Left renal cortex interstitium (tissue), 4 donors: ENCODE results near the gene ZBTB46. TPM values are rescaled to one million over a fixed set of nuclear protein-coding genes. Genes with fewer than 3 reads are reported as not detected.
A peak's percentile ranks its signal among the peaks of the same experiment; 100 is the strongest.
"Not testable (repeated sequence)": the region's sequence is repeated elsewhere in the genome, so short reads cannot be mapped to it uniquely, and the experiment has no call there.

Experiments used
- DNase-seq, 4 donors: peaks; one replicate each; pipeline ENCODE4 v3.0.0-alpha.2; 2013; ENCODE audit warnings: low read depth in 4 of 4, low spot score in 2 of 4, missing footprints in 1 of 4
- polyA plus RNA-seq, 4 donors: library from polyadenylated mRNA; unstranded; fragments of 120-200 nt; gene quantifications; one replicate each; pipeline ENCODE4 v1.2.1, GENCODE V29; 2013; ENCODE audit not compliant: insufficient read length in 4 of 4

ZBTB46 gene, protein sequence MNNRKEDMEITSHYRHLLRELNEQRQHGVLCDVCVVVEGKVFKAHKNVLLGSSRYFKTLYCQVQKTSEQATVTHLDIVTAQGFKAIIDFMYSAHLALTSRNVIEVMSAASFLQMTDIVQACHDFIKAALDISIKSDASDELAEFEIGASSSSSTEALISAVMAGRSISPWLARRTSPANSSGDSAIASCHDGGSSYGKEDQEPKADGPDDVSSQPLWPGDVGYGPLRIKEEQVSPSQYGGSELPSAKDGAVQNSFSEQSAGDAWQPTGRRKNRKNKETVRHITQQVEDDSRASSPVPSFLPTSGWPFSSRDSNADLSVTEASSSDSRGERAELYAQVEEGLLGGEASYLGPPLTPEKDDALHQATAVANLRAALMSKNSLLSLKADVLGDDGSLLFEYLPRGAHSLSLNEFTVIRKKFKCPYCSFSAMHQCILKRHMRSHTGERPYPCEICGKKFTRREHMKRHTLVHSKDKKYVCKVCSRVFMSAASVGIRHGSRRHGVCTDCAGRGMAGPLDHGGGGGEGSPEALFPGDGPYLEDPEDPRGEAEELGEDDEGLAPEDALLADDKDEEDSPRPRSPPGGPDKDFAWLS
- 10 to 100 TPM; 13.9 to 25.7 (median 20.6) TPM for polyA plus RNA-seq

DNA sequence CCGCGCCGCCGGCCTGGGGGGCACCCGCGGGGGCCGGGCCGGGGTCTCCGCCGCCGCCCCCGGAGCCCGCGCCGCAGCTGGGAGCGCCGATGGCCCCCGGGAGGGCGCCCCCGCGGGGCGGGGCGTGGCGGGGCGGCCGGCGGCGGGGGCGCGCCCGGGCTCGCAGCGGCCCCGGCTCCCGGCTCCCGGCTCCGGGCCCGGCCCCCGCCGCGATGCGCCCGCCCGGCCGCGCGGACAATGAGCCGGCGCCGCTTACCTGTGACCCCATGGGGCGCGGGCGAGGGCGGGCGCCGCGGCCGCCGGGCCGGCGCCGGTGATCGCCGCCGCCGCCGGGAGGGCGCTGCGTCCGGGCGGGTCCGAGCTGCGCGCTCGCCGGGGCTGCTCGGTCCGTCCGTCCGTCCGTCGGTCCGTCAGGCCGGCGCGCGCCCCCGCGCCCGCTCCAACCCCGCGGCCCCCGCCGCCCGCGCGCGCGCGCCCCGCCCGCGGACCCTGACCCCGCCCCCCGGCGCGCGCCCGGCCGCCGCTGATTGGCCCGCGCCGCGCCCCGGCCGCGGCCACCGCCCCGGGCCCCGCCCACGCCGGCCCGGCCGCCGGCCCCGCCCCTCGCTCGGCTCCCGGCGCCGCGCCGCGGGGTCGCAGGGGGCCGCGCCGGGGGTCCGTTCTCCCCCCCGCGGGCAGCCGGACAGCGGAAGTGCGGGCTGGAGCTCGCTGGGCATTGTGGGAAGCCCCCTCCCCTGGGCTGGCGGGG is at the start of gene ZBTB46:
Gene ZBTB46 (minus strand): TSS at position 424 of the 748 bp plus-strand sequence. CDS start 40,507 bp downstream, outside the sequence.
- no peak for DNase-seq

DNA sequence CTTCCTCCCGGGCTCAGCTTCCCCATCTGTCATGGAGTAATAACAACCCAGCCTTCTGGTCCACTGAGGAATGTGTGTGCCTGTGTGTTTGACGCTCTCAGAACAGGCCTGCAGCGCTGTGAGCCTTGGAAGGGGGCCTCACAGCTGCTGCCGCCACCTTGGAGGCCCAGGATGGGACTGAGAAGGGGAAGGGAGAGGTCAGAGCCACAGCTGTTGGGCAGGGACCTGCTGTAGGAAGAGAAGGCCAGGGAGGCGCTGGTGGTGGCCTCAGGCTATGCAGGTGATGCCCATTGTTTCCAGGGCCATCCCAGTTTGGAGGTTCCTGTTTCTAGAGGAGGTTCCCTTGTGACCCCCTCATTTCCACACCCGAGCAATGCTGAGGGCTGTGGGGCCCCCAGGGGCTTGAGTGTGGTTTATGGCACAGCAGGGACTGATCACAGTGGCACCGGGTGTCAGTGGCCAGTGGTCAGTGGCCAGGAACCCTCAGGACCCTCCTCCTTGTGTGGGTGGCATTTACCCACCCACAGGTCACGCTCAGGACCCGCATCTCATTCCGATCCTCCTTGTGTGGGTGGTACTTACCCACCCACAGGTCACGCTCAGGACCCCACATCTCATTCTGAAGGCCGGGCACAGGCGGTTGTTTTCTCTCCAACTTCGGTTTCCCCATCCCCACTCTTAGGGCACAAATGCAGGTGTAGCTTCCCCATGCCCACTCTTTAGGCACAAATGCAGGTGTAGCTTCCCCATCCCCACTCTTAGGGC is 48.0 kb upstream of the ZBTB46 start:
- DNase-seq = no peak

DNA sequence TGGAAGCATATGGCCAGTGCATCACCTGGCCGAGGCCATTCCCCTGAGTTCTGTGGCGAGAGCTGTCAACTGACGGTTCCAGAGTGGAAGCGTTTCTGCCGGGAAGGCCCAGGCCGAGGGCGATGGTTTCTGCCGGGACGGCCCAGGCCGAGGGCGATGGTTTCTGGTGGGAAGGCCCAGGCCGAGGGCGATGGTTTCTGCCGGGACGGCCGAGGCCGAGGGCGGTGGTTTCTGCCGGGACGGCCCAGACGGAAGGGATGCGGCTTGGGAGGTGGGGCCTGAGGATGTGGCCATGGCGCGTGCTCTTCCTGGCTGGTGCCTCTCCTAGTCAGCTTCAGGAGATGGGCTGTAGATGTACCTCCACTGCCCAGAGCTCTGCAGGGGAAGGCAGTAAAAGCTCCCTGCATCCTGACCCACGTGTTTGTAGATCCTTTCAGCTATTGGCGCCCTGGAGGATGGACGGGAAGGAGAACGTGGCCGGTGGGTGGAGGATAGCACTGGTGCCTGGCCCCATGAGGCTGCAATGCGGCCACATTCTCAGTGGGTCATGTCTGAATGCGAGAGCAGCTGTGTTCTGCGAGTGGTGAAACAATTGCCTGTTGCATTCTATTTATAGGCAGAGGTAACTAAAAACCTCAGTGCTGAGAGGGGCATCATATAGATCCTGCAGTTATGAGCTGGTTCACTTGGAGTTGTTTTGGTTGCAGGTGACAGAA is 46.8 kb upstream of the ZBTB46 start:
- DNase-seq = no peak

DNA sequence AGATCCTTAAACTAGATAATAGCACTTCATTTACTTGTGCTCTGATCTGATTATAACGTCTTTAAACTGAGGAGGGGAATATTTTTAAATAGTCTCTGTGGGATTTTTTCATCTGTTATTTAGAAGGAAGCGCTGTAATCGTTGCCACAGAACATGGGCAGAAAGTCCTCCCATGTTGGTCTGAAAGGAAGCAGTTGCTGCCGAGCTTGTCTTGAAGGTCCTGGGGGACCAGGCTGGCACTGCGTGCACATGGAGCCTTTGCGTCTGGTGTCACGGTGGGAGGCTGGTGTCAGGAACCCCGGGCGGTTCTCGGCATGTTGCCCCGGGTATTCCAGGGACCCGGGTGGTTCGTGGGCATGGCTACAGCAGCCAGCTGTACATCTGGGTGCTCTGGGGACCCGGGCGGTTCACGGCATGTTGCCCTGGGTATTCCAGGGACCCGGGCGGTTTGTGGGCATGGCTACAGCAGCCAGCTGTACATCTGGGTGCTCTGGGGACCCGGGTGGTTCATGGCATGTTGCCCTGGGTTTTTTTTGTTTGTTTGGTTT is 45.5 kb upstream of the ZBTB46 start:
- DNase-seq = no peak

DNA sequence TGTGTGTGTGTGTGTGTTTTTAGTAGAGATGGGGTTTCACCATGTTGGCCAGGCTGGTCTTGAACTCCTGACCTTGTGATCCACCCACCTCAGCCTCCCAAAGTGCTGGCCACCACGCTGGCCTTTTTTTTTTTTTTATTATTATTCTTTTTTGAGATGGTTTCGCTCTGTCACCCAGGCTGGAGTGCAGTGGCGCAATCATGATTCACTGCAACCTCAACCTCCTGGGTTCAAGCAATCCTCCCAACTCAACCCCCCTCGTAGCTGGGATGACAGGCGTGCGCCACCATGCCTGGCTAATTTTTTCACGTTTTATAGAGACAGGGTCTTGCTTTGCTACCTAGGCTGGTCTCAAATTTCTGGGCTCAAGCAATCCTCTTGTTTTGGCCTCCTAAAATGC is 43.2 kb upstream of the ZBTB46 start:
- DNase-seq = not testable (repeated sequence)

DNA sequence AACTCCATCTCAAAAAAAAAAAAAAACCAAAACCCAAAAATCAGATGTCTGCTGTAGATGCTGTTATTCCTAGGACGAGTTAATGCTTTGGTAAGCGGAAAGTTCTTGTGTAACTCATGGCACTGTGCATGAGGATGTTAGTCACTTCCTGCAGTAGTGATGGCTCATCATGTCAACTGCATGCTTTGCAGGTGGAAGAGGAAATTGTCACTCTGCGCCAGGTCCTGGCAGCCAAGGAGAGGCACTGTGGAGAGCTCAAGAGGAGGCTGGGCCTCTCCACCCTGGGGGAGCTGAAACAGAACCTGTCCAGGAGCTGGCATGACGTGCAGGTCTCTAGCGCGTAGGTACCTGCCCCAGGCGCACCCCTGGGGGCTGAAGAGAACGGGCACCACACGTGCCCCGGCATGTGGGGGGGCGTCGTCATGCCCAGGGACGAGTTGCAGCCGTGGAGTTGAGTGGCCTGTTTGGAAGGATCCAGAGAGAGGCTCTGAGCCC is 42.5 kb upstream of the ZBTB46 start:
- no peak for DNase-seq

DNA sequence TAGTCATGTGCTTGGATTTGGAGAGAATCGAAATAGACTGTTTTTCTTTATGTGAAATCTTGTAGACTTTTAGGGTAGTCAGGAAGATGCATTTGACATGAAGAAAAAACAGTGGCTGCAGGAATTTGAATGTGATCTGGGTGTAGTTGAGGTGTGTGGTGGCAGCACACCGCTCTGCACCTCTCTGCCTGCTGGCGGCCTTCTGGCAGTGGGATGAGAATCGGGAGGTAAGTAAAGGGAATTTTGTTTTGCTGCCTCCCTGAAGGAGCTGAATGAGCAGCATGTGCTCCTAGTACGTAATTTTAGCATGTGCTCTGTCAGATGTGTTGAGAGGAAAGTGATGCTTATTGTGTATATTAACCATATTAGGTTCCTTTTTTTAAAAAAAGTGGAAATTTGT is 37.2 kb upstream of the ZBTB46 start:
- no peak for DNase-seq

DNA sequence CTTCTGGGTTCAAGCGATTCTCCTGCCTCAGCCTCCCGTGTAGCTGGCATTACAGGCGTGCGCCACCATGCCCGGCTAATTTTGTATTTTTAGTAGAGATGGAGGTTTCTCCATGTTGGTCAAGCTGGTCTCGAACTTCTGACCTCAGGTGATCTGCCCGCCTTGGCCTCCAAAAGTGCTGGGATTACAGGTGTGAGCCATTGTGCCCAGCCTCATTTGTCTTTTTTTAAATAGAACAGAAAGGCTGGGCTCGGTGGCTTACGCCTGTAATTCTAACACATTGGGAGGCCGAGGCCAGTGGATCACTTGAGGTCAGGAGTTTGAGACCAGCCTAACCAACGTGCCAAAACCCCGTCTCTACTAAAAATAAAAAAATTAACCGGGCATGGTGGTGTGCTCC is 36.0 kb upstream of the ZBTB46 start:
- DNase-seq = not testable (repeated sequence)

DNA sequence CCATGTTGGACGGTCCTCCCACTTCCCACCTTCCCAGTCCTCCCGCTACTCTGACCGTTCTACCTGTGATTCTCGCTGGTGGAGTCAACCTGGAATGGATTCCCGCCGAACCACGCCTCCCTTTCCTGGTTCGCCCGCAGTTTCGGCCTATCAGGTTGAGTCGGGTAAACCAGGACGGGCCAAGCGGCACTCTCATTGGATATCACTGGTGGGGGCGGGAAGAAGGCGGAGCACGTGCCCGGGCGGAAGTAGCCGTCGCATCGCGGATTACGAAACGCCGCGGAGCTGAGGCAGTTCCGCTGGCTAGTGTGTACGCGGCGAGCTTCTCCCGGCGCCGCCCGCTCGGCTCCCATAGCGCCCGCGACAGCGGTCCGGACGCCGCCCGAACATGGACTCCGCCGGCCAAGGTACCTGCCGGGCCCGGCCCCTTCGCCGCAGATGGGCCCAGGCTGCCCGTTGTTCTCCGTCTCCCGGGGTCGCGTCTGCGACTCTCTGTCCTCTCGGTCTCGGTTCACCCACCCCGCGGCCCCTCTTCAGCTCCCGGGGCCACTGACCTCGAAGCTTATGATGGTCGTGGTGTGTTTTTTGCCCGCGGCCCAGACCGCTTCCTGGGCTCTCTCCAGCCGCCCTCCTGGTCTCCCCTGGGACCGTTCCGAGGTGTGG is 34.0 kb upstream of the ZBTB46 start, which contains the start of gene TPD52L2:
Gene TPD52L2 (plus strand): TSS at position 293 of the 663 bp plus-strand sequence. CDS start 96 bp downstream, at position 389.
- DNase-seq = peak in 3 of 4 donors; percentile 94 to 97 (median 97)

DNA sequence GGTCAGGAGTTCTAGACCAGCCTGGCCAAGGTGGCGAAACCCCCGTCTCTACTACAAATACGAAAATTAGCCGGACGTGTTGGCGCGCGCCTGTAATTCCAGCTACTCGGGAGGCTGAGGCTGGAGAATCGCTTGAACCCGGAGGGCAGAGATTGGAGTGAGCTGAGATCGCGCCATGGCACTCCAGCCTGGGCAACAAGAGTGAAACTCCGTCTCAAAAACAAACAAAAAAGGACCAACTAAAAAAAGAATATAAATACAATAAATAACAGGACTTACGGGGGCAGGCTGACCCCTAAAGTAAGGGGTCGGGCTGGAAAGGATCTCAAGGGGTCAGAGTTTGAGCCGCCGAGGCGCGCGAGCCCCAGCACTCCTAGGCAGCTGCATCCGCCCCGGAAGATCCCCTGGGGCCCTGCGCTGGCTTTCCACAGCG is 33.5 kb upstream of the ZBTB46 start:
- DNase-seq = no peak

DNA sequence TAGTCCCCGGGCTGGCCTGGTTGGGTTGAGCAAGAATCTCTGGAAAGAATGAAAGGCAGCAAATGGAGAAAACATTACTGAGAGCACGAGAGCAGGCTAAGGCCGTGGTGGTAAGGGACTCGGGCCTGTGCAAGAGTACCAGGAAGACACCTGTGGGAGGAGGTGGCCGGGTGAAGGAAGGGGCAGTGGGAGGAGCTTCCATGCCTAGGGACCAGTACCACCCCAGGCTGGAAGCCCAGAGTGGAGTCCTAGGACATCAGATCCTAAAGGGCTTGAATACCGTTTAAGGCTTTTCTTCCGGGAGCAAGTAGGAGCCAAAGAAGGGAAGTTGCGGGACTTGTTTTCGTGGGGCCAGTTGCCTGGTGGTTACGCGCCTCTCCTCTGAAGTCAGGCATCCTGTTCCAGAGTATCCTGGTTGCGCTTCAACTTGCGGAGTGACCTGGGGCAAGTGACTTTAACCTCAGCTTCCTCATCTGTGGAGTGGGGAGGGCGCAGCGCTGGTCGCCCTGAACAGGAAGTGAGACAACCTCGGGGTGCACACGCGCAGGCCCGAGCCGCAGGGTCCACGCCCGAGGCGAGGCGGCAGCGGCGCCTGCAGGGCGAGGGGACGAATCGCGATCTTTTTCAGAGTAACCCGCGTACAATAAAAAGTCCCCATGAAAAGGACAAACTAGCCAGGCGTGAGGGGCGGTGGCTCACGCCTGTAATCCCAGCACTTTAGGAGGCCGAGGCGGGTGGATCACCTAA is 32.9 kb upstream of the ZBTB46 start:
- DNase-seq = peak in 1 of 4 donors; percentile 70

DNA sequence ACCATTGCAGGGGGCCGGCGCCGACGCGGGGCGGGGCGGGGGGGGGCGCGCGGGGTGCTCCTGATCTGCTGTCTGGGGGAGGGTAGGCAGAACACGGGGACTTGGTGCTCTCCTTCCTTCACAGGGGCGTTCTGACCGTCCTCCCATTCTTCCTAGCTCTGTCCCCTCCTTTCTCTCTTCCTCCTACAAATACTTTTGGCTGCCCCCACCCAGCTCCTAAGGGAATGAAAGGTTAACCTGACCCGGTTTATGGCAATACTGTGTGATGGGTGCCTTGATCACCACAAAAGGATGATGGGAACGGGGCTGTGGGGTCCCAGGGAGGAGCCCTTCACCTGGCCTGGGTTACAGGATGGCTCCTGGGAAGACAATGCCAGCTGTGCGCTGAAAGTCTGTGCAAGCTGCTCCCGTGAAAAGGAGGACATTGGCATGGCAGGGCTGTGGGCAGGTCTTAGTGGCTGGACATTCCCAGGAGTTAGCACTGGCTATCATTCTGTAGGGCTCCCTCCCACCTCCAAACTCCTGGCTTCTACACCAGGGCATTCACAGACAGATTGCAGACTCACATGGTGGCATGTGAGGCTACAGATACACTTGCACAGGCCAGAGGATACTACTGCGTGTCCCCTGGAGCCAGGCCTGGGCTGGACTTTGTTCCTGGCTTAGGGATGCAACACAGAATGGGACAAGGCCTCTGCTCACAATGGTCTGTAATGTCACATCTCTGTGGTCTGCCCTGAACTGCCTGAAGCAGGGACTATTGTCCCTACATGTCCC is 32.1 kb upstream of the ZBTB46 start:
- DNase-seq = no peak

DNA sequence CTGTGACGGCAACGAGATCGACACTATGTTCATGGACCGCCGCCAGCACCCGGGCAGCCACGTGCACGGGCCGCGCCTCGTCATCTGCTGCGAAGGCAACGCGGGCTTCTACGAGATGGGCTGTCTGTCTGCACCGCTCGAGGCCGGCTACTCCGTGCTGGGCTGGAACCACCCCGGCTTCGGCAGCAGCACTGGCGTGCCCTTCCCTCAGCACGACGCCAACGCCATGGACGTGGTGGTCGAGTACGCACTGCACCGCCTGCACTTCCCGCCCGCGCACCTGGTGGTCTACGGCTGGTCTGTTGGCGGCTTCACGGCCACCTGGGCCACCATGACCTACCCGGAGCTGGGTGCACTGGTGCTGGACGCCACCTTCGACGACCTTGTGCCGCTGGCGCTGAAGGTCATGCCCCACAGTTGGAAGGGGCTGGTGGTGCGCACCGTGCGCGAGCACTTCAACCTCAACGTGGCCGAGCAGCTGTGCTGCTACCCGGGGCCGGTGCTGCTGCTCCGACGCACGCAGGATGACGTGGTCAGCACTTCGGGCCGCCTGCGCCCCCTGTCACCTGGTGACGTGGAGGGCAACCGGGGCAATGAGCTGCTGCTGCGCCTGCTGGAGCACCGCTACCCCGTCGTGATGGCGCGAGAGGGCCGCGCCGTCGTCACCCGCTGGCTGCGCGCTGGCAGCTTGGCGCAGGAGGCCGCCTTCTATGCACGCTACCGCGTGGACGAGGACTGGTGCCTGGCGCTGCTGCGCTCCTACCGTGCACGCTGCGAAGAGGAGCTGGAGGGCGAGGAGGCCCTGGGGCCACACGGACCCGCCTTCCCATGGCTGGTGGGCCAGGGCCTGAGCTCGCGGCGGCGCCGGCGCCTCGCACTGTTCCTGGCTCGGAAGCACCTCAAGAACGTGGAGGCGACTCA is 31.2 kb upstream of the ZBTB46 start:
- no peak for DNase-seq

DNA sequence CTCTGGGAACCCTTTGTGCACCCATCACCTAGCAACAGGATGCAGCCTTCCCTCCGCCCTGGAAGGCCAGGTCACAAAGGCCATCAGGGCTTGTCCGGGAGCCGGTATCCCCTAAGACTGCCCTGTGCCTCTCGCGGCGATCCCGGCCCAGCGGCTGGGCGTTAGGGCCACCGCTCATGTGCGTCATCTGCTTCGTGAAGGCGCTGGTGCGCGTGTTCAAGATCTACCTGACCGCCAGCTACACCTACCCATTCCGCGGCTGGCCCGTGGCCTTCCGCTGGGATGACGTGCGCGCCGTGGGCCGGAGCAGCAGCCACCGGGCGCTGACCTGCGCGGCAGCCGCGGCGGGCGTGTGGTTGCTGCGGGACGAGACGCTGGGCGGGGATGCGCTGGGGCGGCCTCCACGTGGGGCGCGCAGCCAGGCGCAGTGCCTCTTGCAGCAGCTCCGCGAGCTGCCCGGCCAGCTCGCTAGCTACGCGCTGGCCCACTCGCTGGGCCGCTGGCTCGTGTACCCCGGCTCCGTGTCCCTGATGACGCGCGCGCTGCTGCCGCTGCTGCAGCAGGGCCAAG is 30.4 kb upstream of the ZBTB46 start, which contains the start of gene ABHD16B:
Gene ABHD16B (plus strand): TSS at position 134 of the 570 bp plus-strand sequence. CDS start 43 bp downstream, at position 177.
- DNase-seq = no peak

DNA sequence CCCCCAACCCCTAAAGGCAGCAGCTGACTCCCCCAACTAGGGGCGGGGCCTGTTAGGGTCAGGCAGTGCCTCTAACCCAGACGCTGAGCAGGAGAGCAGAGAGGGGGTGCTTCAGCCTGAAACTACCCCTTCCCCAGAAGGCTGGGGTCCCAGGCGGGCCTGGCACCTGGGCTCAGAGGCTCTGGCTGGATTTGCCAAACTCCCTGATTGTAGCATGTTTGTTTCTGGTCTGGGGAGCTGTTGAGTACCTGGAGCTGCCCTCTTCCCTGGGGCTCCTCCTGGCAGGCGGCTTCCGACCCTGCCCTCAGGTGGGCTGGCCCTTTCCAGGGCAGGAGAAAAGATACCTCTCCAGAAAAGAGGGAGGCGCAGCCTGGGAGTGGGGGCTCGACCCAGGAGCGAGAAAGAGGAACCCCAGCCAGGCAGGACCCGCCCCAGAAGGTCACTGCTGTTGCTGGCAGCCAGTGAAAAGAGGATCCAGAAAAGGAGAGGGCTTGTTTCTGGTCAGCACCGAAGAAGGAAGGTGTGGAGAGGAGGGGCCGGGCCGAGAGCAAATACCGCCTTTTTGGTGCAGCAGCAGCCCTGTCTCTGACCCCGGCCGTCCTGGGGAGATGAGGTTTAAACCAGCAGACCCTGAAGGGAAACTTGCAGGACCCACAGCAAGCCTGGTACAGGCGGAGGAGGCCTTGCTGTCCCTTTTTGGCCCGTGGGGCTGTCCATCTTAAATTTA is 29.4 kb upstream of the ZBTB46 start:
- DNase-seq = no peak
